DMS114 treated with DMSO at 0.1 percent for 48 hours (cell line): Measurements from ENCODE around the gene GDNF.
"Not testable (repeated sequence)": the region's sequence is repeated elsewhere in the genome, so short reads cannot be mapped to it uniquely, and the experiment has no call there.

Experiments used
- DNase-seq: peaks from one replicate; lab custom pipeline; 2025; ENCODE audit not compliant: unreplicated experiment; lab: John Stamatoyannopoulos, UW

The GDNF gene

DNA sequence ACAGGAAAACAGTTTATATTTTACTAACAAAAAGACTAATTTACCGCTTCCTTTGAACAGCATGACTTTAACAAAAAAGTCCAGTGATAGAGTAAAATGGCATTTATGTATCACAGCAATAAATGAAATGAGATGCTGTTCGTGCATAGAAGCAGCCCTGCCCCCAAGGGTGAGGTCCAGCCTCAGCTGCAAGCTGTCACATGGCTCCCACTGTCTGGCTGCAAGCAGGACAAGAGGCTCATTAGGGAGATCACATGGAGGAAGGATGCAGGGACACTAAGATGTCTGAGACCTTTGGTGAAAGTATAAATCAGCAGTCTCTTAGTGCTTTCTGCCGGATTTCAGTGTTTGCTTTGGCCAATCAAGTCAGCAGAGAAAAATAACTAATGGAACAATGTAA, 23.0 kb downstream of the GDNF start:
- no peak for DNase-seq

DNA sequence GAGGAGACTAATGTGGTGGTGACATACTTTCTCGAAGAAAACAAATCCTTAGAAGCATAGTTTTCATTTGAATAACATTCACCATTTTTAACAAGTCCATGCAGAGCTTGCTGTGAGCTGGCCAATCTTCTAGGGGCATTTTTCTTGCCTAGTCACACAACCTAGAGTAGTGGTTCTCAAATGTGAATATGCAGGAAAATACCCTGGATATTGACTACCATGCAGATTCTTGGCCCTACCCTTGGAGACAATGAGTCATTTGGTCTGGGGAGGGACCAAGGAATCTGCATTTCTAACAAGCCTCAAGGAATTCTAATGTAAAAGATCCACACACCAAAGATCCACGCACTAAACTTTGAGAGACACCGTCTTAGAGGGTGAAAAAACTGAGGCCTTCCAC, 23.5 kb downstream of the GDNF start:
- DNase-seq, result no peak

DNA sequence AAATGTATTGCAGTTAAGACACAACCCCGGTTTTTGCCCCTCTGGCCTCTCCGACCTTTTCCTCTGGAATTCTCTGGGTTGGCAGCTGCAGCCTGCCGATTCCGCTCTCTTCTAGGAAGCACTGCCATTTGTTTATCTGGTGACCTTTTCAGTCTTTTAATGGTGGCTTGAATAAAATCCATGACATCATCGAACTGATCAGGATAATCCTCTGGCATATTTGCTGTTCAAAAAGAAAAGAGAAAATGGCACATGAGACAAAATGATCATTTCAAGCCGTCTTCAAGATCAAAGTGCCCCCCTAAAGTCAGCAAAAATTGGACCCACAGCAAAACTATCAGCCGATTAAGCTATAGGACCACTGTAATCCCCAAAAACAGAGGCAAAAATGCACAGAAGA, 23.9 kb downstream of the GDNF start:
- DNase-seq, result no peak

DNA sequence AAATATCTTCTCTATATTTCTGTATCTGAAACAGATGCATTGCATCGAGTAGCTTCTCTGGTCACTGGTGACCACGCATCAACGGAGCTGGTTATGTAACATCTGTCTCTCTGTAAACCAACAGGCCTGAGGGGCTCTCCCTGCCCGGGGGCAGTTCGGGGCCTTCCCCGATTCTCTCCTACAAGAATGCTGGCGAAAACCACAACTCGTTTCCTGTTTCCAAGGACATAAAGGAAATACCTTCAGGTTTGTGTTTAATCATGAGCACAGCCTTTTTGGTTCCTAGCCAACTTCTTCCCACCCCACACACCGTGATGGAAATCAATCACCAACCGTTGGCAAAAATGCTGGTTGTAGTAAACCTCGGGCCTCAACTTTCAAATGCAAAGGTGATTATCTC, 25.1 kb downstream of the GDNF start:
- DNase-seq, result no peak

DNA sequence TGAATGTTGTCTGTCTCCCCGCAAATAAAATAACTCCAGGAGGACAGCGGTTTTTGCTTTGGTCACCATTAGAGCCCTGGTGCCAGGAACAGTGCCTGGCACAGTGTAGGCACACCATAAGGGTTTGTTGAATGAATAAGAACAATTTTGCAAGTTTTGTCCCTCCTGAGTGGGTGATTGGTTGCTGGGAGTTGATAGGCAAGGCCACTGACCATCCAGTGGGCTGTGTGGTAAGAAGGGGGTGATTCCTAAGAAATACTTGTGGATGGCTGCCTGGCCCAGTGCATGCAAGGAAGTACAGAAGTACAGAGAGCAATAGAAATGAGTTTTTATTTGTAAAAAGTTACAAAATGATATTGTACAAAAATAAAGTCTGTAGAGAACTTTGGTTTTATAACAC, 27.5 kb downstream of the GDNF start:
- DNase-seq, result no peak

DNA sequence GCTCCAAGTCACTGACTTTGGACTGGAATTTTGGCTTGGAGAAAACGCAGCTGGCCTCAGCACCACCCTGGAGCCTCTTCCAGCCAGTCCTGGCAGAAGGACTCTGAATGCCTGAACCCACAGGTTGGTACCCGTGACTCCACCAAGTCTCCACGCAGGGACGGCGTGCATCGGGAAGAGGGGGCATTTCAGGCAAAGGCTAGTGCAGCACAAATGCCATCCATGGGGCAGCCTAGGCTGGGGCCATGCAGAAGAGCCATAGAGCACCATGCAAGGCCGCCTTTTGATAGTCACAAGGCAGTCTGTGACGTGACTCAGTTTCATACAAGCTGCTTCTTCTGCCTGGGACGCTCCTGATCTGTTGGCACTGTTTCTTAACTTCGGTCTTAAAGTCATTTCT, 28.0 kb downstream of the GDNF start:
- no peak for DNase-seq

DNA sequence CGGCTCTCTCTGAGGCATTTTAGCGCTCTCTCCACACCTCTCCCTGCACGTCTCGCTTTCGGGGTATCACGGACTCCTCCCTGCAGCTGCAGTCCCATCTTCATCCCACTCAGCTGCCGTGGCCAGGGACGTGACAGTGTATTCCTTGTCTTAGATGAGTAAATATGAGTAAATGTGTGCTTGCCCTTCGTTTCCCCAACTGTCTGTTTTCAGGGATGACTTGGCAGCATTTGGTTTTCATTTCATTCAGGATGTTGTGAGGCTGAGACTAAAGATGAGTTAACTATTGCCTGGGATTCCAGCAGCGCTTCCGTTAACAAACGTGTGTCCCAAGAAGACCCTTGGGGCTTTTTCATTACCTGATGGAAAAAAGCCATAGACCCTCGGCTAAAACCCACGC, 29.5 kb downstream of the GDNF start:
- DNase-seq, result no peak

DNA sequence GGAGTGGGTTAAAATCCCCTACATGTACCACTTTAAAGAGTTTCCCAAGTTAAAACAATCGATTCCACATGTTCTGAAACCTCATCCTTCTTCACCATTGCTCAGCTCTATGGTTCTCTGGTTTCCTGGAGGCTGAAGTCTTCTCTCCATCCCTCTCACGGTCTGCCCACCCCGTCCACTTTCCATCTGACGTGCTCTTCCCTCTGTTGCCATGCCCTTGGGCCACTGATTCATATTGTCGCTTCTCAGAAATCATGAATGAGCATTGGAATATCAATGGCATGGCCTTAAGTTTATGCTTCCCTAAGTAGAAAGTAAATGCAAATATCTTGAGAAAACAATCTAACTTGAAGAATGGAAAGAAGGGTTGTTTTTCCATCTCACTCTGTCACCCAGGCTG, 30.9 kb downstream of the GDNF start:
- no peak for DNase-seq

DNA sequence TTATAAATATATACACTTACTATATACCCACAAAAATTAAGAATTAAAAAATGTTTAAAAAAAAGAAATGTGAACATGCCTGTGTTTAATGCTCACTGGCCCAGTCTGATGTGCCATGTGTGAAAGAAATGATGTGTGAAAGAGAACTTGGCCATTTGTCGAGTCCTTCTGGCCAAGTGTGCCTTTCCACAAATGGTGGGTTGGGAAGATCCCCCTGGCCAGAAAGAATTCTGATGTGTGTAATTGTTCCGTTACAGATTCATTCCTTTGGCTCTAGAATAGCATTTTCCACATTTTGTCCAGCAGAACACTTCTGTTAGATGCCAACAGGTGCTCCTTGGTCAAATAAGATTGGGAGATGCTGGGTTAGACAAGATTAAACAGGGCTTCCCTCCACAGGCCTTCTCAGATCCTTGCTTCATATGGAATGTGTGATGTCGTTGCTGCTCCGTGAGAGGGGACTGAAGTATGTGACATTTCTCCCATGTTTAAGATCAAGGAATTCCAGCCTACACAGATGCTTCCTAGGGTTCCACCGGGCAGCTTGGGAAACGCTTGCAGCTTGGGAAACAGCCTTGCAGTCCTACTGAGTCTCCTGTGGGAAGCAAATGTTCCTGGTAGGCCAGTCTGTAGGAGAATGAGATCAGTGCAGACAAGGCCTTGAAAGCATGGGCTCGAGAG, 32.1 kb downstream of the GDNF start:
- DNase-seq, result no peak

DNA sequence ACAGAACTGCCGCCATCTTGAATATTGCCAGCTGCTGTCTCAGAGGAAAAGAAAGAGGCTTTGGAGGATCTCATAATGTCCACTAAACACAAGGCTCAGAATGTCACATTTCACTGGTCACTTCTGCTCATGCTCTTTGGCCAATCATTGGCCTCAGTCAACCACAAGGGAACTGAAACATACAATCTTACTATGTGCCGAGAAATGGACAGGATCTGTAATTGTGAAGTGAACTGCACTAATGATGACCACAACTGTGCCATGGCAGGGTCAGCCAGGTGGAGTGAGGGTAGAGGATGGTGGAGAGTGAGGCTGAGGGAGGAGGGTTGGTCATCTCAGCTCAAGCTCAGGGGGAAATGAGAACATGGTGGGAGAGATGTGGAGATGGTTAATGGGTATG, 32.8 kb downstream of the GDNF start:
- DNase-seq, result no peak

DNA sequence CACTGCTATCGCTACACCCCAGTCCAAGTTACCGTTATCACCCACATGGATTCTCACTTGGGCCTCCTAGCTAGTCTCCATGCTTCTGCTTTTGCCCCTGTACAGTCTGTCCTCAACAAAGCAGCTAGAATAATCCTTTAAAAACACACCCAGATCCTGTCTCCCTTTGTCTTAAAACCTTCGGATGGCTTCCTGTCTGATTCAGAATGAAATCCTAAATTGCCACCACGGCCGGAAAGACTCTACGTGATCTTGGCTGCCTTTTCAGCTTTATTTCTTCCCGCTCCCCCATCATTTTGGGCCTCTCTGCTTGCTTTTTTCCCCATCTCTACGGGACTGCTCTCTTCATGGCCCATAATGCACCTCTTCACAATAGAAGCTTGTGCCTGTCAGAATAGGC, 33.4 kb downstream of the GDNF start:
- DNase-seq, result no peak

DNA sequence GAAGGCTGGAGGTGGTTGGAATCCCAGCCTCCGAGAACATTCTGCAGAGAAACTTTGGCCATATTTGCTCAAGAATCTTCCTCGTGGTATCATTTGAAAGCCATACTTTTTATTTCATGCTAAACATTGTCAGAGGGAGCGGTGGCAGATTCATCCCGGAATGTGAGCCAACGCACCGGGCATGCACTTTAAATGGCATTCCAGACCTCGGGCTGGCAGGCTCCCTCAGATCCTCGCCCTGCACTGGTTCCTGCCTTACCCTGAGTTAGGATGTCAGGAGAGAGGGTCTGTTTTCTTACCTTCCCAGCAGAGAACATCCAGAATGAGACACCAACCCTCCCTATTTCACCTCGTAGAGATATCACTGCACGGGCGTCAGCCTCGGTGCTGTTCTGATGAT, 33.8 kb downstream of the GDNF start:
- DNase-seq, result no peak

DNA sequence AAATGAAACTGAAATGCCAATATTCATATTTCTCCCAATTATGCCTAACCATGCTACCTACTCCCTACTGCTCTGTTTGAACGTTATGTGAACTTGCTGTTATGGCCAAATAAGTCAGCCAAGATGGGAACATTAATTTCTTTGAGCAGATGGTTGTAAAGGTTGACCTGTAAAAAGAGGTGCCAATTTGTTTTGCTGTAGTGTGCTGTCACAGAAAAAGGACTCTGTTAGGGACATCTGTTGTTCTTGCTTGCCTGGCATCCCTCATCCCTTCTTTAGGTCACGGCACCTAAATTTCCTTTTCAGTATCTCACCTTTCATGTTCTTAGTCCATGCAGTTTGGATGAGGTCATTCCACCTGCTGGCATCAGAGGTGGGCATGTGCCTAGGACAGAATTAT, 35.4 kb downstream of the GDNF start:
- DNase-seq, result no peak

DNA sequence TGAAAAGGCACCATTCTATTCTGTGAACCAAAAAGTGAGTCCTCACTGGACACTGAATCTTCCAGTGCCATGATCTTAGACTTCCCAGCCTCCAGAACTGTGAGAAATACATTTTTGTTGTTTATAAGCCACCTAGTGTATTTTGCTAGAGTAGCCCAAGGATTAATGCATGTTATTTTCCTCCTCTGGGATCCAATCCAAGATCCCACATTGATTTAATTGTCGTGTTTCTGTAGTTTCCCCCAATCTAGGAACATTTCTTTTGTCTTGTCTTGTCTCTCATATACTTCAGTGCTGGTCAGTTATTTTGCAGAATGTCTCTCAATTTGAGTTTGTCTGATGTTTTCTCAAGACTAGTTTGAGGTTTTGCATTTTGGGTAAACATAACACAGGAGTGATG, 36.4 kb downstream of the GDNF start:
- no peak for DNase-seq

DNA sequence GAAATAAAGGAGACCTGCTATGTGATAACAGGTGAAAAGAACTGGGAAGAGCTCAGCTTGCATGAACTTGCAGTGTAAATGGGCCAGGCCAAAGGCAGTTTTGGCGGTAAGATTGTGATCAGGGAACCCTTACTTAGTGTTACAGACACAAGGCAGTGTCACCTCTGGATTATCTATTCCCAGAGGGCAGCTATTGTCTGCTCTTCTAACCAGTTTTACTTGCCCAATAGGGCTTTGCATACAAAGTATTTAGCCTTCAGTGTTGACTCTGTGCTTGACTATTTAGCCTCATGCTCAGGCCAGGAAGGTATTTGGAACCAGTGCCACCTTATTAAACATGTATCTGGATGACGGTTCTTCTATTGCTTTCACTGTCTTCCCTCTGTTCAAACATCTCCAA, 38.3 kb downstream of the GDNF start:
- DNase-seq, result no peak

DNA sequence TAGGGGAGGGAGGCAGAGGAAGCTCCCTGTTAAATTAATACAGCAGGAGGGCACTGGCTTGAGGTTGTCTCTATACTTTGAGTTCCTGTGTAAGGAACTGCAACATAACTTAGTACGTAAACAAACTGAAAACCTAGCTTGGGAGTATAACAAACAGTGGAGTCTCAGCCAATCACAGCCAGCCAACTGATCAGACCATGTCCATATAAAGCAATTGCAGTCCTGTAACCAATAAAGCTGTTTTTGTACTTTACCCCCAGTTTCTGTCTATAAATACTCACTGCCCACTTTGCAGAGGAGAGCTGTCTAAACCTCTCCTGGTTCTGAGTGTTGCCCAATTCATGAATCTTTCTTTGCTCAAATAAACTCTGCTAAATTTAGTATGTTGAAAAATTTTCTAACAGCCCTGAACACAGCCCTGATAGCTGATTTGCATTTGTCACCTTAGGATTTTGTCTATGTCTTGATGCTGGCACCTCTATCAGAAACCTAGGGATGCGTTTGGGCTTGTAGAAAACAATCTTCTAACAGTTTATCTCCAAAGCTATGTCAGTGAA, 39.9 kb downstream of the GDNF start:
- no peak for DNase-seq

DNA sequence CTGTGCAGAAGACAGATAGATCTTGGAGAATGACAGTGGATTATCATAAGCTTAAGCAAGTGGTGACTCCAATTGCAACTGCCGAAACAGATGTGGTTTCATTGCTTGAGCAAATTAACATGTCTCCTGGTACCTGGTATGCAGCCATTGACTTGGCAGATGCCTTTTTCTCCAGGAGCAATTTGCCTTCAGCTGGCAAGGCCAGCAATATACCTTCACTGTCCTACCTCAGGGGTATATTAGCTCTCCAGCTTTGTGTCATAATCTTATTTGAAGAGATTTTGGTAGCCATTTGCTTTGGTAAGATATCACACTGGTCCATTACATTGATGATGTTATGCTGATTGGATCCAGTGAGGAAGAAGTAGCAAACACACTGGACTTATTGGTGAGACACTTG, 43.4 kb downstream of the GDNF start:
- DNase-seq, result not testable (repeated sequence)

DNA sequence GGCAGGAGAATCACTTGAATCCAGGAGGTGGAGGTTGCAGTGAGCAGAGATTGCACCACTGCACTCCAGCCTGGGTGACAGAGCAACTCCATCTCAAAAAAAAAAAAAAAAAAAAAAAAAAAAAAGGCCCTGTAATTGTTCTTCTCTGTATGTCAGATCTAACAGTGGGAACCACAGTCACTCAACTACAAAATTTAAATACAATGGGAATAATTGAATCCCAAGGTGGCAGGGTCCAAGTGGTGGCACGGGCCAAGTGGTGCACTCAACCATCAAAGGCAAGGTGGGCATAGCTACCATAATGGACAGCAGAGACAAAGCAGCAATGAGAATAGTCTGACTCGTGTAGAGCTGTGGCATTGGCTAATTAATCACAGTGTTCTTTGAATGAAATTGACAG, 44.5 kb downstream of the GDNF start:
- not testable (repeated sequence) for DNase-seq

DNA sequence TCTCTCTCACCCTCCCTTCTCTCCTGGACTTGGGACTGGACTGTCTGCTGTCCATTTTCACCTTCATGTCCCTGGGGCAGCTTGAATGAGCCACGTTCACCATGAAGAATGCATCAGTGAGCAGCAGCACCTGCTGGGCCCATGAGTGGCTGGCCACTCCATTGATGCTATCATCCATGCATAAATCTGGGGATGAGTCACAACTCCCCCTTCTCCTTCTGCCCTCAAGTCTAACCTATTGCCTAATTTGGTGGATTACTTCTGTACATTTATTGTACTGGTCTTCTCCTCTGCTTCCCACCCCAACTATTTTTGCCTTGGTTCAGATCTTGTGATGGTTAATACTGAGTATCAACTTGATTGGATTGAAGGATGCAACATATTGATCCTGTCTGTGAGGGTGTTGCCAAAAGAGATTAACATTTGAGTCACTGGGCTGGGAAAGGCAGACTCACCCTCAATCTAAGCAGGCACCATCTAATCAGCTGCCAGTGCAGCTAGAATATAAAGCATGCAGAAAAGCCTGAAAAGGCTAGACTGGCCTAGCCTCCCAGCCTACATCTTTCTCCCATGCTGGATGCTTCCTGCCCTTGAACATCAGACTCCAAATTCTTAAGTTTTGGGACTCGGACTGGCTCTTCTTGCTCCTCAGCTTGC, 46.7 kb downstream of the GDNF start:
- DNase-seq, result no peak

DNA sequence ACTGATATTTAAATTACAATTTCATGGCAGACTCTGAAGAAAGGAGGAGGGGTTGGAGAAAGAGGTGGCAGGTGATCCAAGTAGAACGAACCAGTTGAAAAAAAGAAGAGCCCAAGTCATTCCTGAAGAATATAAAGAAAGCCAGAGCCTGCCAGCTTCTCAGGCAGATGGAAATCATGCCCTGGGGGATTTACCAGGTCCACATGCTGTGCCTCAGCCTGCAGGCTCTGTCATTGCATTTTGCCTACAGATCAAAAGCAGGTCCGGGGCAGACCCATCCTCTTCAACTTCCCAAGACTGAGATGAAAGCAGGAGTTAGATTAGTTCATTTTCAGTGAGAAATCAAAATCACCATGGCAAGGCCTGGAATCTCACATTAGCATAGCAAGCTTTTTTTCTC, 48.5 kb downstream of the GDNF start:
- DNase-seq, result no peak

DNA sequence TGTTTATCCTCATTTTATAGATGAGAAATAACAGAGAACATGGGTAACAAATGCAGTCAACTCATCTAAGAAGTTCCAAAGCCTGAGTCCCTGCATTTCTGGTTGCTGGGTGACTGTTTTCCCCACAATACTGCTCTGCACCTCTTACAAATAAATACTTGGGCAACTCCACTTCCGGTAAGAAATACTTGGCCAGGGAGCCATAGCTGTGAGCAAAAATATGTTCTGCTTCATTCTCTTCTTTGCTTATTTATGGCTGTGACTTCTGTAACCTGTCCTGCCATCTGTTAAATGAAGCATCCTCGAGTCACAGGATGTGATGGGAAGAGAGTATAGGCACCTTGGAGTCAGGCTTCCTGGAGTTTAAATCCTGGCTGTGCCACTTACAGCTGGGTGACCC, 49.9 kb downstream of the GDNF start:
- no peak for DNase-seq

DNA sequence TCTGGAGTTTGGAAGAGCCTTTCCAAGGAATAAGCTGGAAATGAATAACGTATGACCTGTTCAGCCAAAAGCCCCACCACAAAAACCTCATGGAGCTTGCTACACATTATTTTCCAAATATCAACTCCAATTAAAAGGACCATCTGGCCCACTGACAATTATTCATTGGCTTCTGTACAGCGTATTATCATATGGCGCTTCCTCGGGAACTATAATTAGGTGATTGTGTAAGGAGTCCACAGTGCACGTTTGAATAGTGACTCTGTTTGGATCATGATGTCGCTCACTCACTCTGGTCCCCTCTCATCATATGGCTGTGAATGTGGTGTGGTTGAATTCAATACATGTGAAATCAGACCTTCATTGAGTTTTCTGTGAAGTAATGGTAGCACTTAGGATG, 52.1 kb downstream of the GDNF start:
- DNase-seq, result no peak
